Measurements from ENCODE around the gene USP11. TPM values are rescaled to one million over a fixed set of nuclear protein-coding genes. Genes with fewer than 3 reads are reported as not detected.
A peak's percentile ranks its signal among the peaks of the same experiment; 100 is the strongest.

Gene USP11
- total and polyA plus RNA-seq, 2 of the 8 experiments (the other 6 are each of a cell fraction or from before 2014, with no cell fraction given): 40.9 to 84.0 TPM

GRCh38 chrX:47232803-47233332 lies at the start of gene USP11 (continued):
- peak; percentile 85 for TF ChIP-seq TAF1 (IDR thresholded peaks at IDR 0.05; ENCODE audit: low read depth, low read length)
- TF ChIP-seq POLR2A (IDR thresholded peaks at IDR 0.05; ENCODE audit: control extremely low read depth in 1 of 2, low read depth in 2 of 2, low read length in 2 of 2): peak; percentile 48 to 72; a peak in 2 of 3 replicates
- TF ChIP-seq EGR1 (IDR thresholded peaks at IDR 0.05; ENCODE audit: borderline replicate concordance, low read depth, low read length): peak; percentile 69; the same call in 1 of the 2 replicates

Measured in H1 (cell line).